GM18867 (cell line): ENCODE results near the gene DRC7.
"Not testable (repeated sequence)": the region's sequence is repeated elsewhere in the genome, so short reads cannot be mapped to it uniquely, and the experiment has no call there.

Experiments used
- ATAC-seq: cut with Tn5 transposase; IDR thresholded peaks from one replicate; pipeline ENCODE4 v1.9.1; 2021; ENCODE audit warnings: mild to moderate bottlenecking, moderate library complexity; ENCODE audit not compliant: unreplicated experiment

The DRC7 gene

GRCh38 chr16:57658878-57659674 is 35.5 kb upstream of the DRC7 start:
- ATAC-seq: no peak

DNA sequence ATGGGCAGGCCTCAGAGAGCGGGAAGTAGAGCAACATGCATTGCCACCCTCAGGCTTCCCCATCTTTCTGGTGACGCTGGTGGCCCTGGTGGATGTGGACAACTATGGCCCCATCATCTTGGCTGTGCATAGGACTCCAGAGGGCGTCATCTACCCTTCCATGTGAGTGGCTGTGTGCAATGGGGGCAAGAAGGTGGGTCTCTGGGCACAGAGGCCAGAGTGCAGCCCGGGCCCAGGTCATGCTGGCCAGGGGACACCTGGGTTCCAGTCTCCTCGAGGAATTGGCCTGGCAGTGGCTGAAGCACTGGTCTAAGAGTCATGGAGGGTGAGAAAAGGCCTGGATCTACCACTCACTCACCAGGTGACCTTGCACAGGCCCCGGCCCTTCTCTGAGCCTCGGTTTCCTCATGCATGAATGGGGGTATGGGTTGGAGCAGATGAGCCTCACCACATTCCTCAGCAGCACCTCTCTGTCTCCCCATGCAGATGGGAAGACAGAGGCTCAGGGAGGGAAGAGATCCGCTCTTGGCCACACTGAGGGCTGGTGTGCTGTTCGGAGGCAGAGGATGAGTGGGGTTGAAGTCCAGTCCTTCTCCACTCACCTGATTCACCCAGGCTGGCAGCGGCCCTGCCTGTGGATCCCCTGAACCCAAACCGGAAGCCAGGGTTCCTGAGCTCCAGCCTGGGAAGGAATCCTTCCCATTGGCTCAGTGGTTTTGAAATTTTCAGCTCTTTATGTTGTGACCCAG is 33.7 kb upstream of the DRC7 start:
- ATAC-seq: no peak

- no peak for ATAC-seq
Observed at GRCh38 chr16:57661510-57661909, 33.1 kb upstream of the DRC7 start.

- no peak for ATAC-seq
Observed at GRCh38 chr16:57661936-57662906, 32.4 kb upstream of the DRC7 start.

DNA sequence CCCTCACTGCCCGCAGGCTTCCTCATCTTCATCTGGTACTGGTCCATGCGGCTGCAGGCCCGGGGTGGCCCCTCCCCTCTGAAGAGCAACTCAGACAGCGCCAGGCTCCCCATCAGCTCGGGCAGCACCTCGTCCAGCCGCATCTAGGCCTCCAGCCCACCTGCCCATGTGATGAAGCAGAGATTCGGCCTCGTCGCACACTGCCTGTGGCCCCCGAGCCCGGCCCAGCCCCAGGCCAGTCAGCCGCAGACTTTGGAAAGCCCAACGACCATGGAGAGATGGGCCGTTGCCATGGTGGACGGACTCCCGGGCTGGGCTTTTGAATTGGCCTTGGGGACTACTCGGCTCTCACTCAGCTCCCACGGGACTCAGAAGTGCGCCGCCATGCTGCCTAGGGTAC is 31.2 kb upstream of the DRC7 start:
- no peak for ATAC-seq

GRCh38 chr16:57663917-57664661 is 30.5 kb upstream of the DRC7 start:
- no peak for ATAC-seq

DNA sequence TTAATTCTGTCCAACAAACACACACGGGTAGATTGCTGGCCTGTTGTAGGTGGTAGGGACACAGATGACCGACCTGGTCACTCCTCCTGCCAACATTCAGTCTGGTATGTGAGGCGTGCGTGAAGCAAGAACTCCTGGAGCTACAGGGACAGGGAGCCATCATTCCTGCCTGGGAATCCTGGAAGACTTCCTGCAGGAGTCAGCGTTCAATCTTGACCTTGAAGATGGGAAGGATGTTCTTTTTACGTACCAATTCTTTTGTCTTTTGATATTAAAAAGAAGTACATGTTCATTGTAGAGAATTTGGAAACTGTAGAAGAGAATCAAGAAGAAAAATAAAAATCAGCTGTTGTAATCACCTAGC is 30.0 kb upstream of the DRC7 start:
- ATAC-seq: no peak

GRCh38 chr16:57665541-57665940 is 29.1 kb upstream of the DRC7 start:
- no peak for ATAC-seq

DNA sequence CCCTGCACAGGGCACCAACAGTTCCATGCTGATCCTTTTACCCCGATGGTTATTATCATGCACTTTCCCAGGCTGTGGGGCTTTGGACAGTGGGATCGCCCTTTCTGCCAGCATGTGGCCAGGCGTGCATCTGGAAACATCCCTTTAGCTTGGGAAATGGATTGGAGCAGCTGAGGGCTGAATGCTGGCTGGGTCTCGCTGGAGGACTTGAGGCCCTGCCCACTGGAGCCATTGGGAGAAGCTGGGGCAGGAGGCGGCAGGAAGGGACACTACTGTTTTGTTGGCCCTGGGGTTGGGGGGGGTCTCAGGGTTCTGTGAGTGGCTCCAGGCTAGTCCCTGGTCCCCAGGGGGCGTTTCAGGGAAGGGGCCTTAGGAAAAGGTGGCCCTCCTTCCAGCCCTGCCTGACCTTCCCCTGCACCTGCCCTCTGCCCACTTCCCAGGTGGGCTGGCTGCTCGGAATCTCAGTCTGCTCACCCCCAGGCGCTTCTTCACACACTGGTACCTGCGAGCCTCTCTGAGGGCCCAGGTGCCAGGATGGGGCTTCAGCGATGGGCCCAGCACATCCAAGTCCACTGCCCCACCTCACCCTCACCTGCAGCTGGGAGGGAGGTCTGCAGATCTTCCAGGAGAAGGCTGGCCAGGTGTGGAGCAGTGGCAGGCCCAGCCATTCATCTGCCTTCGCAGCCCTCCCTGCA is 28.1 kb upstream of the DRC7 start:
- ATAC-seq: no peak

GRCh38 chr16:57667048-57667525 is 27.5 kb upstream of the DRC7 start:
- no peak for ATAC-seq

DNA sequence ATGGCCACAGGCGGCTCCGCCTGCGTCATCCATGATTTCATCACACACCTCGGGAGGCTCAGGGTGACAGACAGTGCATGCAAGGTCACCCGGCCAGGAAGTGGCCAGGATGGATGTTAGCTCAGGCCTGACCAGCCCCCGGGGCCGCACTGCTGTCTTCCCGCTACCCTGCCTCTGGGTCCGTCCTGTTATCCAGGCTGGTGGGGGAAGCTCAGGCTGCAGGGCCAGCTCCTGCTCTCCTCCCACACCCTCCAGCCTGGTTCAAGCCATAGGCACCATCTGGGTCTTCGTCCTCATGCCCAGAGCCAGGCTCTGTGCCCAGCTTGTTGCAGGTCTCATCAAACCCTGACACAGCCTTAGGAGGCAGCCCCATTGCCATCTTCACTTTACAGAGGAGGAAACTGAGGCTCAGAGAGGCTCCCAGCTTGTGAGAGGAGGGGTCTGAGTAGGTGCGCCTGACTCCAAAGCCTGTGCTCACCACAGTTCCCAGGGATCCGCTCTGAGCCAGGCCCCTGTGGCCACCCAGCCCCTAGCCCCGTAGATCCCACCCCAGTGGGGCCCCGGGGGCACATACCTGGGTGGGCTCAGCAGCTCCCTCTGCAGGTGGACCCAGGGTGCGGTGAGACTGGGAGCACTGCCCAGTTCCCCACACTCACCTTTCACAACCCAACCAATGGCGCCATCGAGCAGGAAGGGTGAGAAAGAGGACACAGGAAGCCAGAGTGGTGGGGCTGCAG is 26.9 kb upstream of the DRC7 start:
- no peak for ATAC-seq

- no peak for ATAC-seq
Observed at GRCh38 chr16:57668263-57668571, 26.4 kb upstream of the DRC7 start, which contains the start of gene ADGRG3. Gene ADGRG3, plus strand, starts transcription at chr16:57668306. Its CDS starts 42 bp downstream, at chr16:57668348.

DNA sequence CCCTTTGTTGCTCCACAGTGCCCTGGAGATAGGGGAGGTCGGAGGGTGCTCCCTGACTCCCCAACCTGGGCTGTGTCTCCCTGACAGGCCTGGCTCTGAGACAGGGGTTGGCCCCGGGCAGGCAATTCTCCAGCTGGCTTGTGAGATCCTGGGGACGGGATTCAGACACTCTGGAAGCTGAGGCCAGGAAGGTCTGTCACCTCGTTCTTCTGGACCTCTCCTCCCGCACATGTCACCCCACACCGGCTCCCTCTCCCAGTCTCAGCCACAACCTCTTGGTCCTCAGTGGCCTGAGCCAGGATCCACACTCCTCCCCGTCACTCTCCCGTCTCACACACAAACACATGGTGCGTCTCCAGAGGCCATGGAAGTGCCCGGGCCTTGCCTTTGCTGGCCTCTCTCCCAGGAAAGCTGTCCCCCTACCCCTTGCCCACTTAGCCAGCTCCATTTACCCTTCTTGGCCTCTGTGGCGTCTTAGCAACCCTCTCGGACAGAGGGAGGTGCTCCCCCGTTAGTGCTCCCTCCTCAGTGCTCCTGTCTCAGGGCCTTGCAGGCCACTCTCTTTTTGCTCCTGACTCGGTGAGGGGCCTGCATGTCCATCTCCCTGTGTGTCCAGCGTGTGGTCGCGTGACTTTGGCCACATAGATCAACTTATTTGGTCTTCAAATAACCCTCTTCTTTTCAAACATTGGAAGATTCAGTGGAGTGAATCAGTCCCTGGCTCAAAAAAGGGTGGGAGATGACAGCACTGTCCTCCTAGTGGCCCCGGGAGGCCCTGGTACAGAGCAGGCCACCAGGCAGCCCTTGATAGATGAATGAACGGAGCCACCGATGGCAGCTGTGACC is 25.8 kb upstream of the DRC7 start:
- ATAC-seq: no peak

DNA sequence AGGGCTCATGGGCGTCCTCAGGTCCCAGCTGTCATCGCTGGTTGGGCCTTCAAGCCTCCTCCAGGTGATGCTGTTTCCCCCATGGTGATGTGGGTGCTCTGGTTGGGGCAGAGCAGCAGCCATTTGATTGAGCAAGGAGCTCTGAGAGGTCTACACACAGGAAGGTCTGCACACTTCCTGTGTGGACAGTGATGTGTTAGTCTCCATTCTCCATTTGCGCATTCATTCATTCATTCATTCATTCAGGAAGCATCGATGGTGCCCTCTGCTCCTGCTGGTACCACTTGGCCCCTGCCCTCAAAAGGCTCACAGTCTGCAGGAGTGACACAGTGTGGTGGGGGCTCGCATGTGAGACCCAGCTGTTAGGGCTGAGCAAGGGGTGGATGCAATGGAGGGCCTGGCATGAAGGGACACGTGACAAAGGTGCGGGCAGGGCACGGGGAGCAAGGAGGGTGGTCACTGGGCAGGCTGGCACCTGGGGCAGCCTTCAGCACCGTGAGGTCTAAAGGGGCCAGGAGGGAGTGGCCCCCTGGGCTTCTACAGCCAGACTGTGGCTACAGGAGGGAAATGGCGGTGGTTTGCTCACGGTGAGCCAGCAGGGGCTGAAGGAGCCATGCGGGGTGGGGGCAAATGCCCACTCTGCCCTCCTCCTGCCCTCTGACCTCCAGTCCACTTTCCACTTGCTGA is 25.0 kb upstream of the DRC7 start:
- ATAC-seq: no peak

GRCh38 chr16:57670196-57670595 is 24.4 kb upstream of the DRC7 start:
- no peak for ATAC-seq

GRCh38 chr16:57671451-57671850 is 23.2 kb upstream of the DRC7 start:
- ATAC-seq: not testable (repeated sequence)

DNA sequence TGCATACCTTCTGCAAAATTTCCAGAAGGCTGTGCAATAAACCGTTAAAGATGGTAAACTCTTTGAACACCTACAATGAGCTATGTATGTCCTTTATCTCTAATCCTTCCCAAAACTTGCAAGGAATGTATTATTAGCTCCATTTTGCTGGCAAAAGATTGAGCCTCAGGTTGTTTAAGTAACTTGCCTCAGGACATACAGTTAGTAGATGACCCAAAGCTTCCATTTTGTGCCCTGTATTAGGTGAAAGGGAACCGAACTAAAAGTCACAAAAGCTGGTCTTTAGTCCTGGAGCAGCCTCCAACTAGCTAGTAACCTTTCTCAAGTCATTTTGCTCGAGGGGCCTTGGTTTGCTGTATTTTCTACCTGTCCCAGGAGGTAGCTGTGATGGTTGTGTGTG is 22.2 kb upstream of the DRC7 start:
- no peak for ATAC-seq

DNA sequence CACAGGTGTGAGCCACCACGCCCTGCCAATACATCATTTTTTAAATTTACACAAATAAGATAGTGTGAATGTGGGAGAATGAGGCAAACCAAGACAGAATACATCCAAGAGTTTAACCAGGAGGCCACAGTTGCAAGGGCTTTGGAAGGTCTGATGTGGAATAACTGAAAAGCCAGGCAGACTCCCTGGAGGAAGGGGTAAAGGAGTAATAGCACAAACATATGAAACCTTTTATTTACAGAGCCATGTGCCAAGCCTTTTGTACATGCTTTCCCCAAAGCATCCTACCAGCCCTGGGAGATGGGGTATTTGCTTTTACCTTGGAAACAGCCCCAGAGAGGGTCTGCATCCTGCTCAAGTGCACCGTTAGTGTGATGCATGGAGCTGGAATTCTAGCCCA is 21.8 kb upstream of the DRC7 start:
- ATAC-seq: no peak
